Activated CD4-positive, alpha-beta T cell treated with anti-CD3 and anti-CD28 coated beads for 36 hours (primary cell): ENCODE results near the gene KLKB1. TPM values are rescaled to one million over a fixed set of nuclear protein-coding genes. Genes with fewer than 3 reads are reported as not detected.

Experiments
- ATAC-seq: fragments of 200-7000 bp; cut with Tn5 transposase; one replicate; pipeline ENCODE4 v1.10.0; 2021; ENCODE audit warnings: mild to moderate bottlenecking, moderate library complexity
- CTCF ChIA-PET: fragments of 350-600 bp; sonication (Branson Sonifier 250); formaldehyde crosslinking; loops from one replicate; lab custom pipeline; 2021; ENCODE audit warnings: antibody characterized with exemption; lab: Charles Lee
- POLR2A ChIA-PET: fragments of 350-600 bp; sonication (Branson Sonifier 250); formaldehyde crosslinking; loops from one replicate; lab custom pipeline; 2021; ENCODE audit warnings: antibody characterized with exemption, inconsistent platforms; lab: Charles Lee
- DNase-seq: peaks from one replicate; pipeline ENCODE4 v3.0.0-alpha.2; 2020
- H3K27ac Mint-ChIP-seq: one replicate; pipeline ENCODE4 v1.8.0; 2021; ENCODE audit warnings: mixed read lengths
- H3K27me3 Mint-ChIP-seq: one replicate; pipeline ENCODE4 v1.8.0; 2021; ENCODE audit warnings: mixed read lengths
- H3K36me3 Mint-ChIP-seq: one replicate; pipeline ENCODE4 v1.8.0; 2021; ENCODE audit warnings: low read depth, mixed read lengths
- H3K4me1 Mint-ChIP-seq: one replicate; pipeline ENCODE4 v1.8.0; 2021; ENCODE audit warnings: mixed read lengths
- H3K4me3 Mint-ChIP-seq: one replicate; pipeline ENCODE4 v1.8.0; 2021; ENCODE audit warnings: mild to moderate bottlenecking, moderate library complexity, mixed read lengths
- H3K9me3 Mint-ChIP-seq: one replicate; pipeline ENCODE4 v1.8.0; 2021; ENCODE audit warnings: low read depth, mixed read lengths
- intact Hi-C, 2 experiments: fragments of 100-400 bp; cut with DNase I in 1 of 2; cut with micrococcal nuclease in 1 of 2; formaldehyde crosslinking; loops; one replicate each; pipeline versions ENCODE4 v1.14.2 to v1.15.1; 2022 to 2024; cut with DNase I, micrococcal nuclease
- total RNA-seq, 2 experiments: library from RNA; stranded (reverse); gene quantifications; one replicate each; pipeline ENCODE4 v1.2.3, GENCODE V29; 2021

KLKB1 gene
- not detected for total RNA-seq

DNA sequence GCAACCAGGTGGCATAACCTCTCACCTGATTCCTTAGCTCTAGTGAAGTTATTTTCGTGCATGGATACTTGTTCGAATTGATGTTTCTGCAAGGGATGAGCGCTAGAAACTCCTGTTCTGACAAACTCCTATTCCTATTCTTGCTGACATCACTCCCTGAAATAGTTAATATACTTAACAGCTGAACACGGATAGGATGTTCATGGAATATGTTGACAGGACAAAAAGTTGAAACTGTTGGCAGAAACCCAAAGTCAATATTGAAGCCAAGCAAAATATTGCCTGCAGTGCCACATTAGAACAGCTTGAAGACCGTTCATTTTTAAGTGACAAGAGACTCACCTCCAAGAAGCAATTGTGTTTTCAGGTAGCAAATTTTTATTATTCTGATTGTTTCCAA is at the start of gene KLKB1:
Gene KLKB1 (plus strand): TSS at position 287 of the 400 bp plus-strand sequence. CDS start 689 bp downstream, outside the sequence.
- no peak for ATAC-seq
- Mint-ChIP-seq H3K9me3 (peaks cover 19% of the 10 kb centered on the region), H3K4me3 (no peak within 1 kb of the TSS), H3K27me3 (no peaks in the 10 kb centered on the region), H3K27ac (no peak within 1 kb of the TSS), H3K36me3 (peaks cover 25% of the 10 kb centered on the region), H3K4me1 (no peaks in the 10 kb centered on the region)
- intact Hi-C loops = no loop called here
- ChIA-PET CTCF (interaction anchor here (0.8 kb wide), 1 partner anchor 338 kb away, joined by 3 read pairs; no protein-coding TSS in a partner anchor), POLR2A (no interaction called here)
- DNase-seq = no peak

DNA sequence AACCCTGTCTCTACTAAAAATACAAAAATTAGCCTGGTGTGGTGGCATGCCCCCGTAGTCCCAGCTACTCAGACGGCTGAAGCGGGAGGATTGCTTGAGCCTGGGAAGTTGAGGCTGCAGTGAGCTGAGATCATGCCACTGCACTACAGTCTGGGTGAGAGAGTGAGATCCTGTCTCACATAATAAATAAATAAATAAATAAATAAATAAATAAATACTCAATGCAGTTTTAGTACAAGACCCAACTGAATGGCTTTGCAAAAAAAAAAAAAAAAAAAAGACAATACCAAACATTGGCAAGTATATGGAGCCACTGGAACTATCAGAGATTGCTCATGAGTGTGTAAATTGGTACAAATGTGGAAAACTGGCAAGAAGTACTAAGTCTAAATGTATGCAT is 39.2 kb upstream of the KLKB1 start:
- intact Hi-C loops = no loop called here

DNA sequence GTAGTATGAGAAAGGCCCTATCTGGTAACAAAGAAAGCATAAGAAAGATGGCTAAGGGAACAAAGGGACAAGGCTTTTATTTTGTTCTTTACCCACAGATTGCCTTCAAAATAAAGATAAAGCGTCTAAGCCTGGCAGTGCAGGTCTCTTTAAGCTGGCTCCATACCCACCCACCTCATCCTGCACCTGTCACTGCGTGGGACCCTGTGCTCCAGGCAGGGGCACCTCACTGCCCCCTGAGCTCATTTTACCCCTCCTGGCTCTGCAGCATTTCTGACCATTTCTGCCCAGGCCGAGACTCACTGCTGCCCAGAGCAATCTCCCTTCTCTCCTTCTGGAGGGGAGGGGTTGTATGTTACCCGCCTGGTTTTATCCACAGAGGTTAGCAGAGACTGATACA is 37.7 kb upstream of the KLKB1 start:
- peak overlapping the region; percentile 94 for H3K27ac Mint-ChIP-seq
- CTCF ChIA-PET = interaction anchor here (1.1 to 1.7 kb wide), 2 partner anchors 12 kb away, joined by 3 to 5 read pairs; no protein-coding TSS in a partner anchor
- no peak for DNase-seq

More for the DNA sequence above, 39.2 kb upstream of the KLKB1 start:
- Mint-ChIP-seq H3K4me1 (peaks cover 28% of the 10 kb centered on the region), H3K27ac (no peak overlapping the region), H3K9me3 (no peaks in the 10 kb centered on the region), H3K27me3 (peaks cover 7% of the 10 kb centered on the region), H3K36me3 (no peaks in the 10 kb centered on the region), H3K4me3 (no peak overlapping the region)
- POLR2A ChIA-PET = no interaction called here
- CTCF ChIA-PET = interaction anchor here (0.8 kb wide), 1 partner anchor 57 kb away, joined by 4 read pairs; no protein-coding TSS in a partner anchor
- no peak for DNase-seq
- no peak for ATAC-seq

DNA sequence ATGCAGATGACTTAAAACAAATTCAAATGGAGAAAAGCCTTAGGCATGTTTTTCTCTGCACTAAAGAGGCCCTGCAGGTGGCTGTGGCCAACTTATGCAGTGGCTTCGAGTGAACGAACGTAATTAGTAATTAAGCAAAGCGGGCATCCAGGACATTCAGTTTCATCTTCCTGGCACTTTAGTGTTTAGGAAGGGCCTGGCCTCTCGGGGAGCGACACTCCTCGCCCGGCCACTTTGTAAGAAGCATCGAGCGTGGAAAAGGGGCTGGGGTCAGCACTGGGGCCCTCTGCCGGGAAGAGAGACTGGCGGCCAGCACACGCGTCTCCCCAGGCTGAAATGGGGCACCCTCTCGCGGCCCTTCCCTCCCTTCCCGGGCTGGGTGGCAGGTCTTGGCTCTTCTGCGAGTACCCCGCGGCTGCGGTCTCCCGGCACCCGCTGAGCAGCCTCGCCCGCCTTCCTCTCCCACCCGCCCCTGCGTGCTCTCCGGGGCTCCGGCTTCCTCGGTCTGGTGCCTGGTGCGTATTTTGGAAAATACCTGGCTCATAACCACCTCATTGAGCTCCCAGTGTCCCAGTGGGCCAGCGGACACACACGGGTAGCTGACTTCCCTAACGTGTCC is 36.6 kb upstream of the KLKB1 start:
- intact Hi-C loops = loop anchor here (1.0 to 5.0 kb wide), 5 partner anchors 11 to 794 kb away; partner anchors contain the start of genes ANKRD37 (in 1 of the 2), CCDC110 (in 1 of the 2) and UFSP2 (in 1 of the 2)
- peaks cover 7% of the 10 kb centered on the region for H3K36me3 Mint-ChIP-seq
- H3K27me3 Mint-ChIP-seq = no peaks in the 10 kb centered on the region
- H3K4me3 Mint-ChIP-seq = peak overlapping the region; percentile 85
- H3K9me3 Mint-ChIP-seq = no peaks in the 10 kb centered on the region
- H3K27ac Mint-ChIP-seq = peak overlapping the region; percentile 94
- ATAC-seq (peak; percentile 37), DNase-seq (peak; percentile 62)
- peaks cover 34% of the 10 kb centered on the region for H3K4me1 Mint-ChIP-seq
- CTCF ChIA-PET = interaction anchor here (2.9 kb wide), 1 partner anchor 13 kb away, joined by 10 read pairs; no protein-coding TSS in a partner anchor
- POLR2A ChIA-PET = no interaction called here

More for the DNA sequence above, 37.7 kb upstream of the KLKB1 start:
- POLR2A ChIA-PET = no interaction called here
- Mint-ChIP-seq H3K4me1 (peaks cover 34% of the 10 kb centered on the region), H3K9me3 (no peaks in the 10 kb centered on the region), H3K36me3 (no peaks in the 10 kb centered on the region), H3K27me3 (peaks cover 3% of the 10 kb centered on the region), H3K4me3 (peak overlapping the region; percentile 85)
- intact Hi-C loops = loop anchor here (2.0 to 5.0 kb wide), 2 partner anchors 47 to 765 kb away; partner anchors contain the start of gene UFSP2 (in 1 of the 2)
- no peak for ATAC-seq

DNA sequence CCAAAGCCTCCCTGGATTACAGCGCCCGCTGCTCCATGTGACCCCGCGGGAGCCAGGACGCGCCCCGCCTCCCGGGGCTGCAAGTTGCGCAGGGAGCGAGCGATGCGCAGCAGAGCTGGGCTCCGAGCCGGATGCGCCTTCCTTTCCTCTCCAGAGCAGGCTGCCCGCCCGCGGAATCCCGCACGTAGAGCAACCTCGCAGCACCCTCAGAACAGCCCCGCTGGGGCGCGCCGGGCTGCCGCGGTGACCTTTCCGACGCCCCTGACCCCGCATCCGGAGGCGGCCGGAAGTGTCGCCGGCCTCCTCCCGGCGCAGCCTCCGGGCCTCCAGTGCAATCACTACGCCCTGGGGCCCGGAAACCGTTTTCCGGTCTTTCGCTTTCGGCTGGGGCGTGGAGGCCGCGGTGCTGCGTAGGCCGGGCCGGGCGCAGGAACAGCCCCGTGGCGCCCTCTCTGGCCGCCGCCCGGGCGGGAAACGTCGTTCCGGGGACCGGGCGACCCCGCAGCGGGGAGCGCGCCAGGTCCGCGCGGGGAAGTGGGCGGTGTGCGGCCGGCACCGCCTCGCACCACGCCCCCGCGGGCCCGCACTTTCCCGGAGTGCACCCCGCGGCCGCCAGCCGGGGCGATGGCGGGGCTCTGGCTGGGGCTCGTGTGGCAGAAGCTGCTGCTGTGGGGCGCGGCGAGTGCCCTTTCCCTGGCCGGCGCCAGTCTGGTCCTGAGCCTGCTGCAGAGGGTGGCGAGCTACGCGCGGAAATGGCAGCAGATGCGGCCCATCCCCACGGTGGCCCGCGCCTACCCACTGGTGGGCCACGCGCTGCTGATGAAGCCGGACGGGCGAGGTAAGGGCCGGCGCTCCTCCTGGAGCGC is 35.9 kb upstream of the KLKB1 start, which contains the start of gene CYP4V2:
Gene CYP4V2 (plus strand): TSS at position 368 of the 866 bp plus-strand sequence. CDS start 257 bp downstream, at position 625.
- H3K27ac Mint-ChIP-seq = peak within 1 kb of the TSS; percentile 94
- H3K27me3 Mint-ChIP-seq = no peaks in the 10 kb centered on the region
- H3K36me3 Mint-ChIP-seq = peaks cover 13% of the 10 kb centered on the region
- ATAC-seq (peak; percentile 84), DNase-seq (peak; percentile 93)
- H3K4me1 Mint-ChIP-seq = peaks cover 37% of the 10 kb centered on the region
- ChIA-PET POLR2A (interaction anchor here (0.8 to 1.5 kb wide), 2 partner anchors 10 to 13 kb away, joined by 4 to 5 read pairs; no protein-coding TSS in a partner anchor), CTCF (interaction anchor here (0.7 to 2.9 kb wide), 4 partner anchors 12 to 495 kb away, joined by 3 to 10 read pairs (median 3); no protein-coding TSS in a partner anchor)
- H3K9me3 Mint-ChIP-seq = no peaks in the 10 kb centered on the region
- H3K4me3 Mint-ChIP-seq = peak within 1 kb of the TSS; percentile 85
- intact Hi-C loops = loop anchor here (1.0 to 5.0 kb wide), 5 partner anchors 10 to 795 kb away; partner anchors contain the start of genes ANKRD37 (in 1 of the 2), CCDC110 (in 1 of the 2) and UFSP2 (in 1 of the 2)

- POLR2A ChIA-PET = interaction anchor here (1.5 kb wide), 1 partner anchor 10 kb away, joined by 5 read pairs; no protein-coding TSS in a partner anchor
- Mint-ChIP-seq H3K36me3 (peaks cover 13% of the 10 kb centered on the region), H3K4me3 (peak overlapping the region; percentile 78), H3K27me3 (no peaks in the 10 kb centered on the region), H3K27ac (peak overlapping the region; percentile 85), H3K4me1 (peaks cover 37% of the 10 kb centered on the region), H3K9me3 (no peaks in the 10 kb centered on the region)
- CTCF ChIA-PET = interaction anchor here (0.7 to 2.9 kb wide), 5 partner anchors 10 to 495 kb away, joined by 3 to 10 read pairs (median 3); no protein-coding TSS in a partner anchor
- intact Hi-C loops = loop anchor here in 1 of 2 experiments (5.0 kb wide), 1 partner anchor 50 kb away; no protein-coding TSS in a partner anchor
- DNase-seq (peak; percentile 54), ATAC-seq (peak; percentile 13)
Measured at GRCh38 chr4:186192066-186192612, 35.2 kb upstream of the KLKB1 start.

GRCh38 chr4:186193851-186194250 is 33.5 kb upstream of the KLKB1 start:
- H3K36me3 Mint-ChIP-seq = peaks cover 13% of the 10 kb centered on the region
- no peak overlapping the region for H3K27ac Mint-ChIP-seq
- no peaks in the 10 kb centered on the region for H3K9me3 Mint-ChIP-seq
- peaks cover 36% of the 10 kb centered on the region for H3K4me1 Mint-ChIP-seq
- intact Hi-C loops = loop anchor here in 1 of 2 experiments (5.0 kb wide), 1 partner anchor 52 kb away; no protein-coding TSS in a partner anchor
- H3K27me3 Mint-ChIP-seq = no peaks in the 10 kb centered on the region
- no peak overlapping the region for H3K4me3 Mint-ChIP-seq
- ChIA-PET POLR2A (no interaction called here), CTCF (interaction anchor here (0.5 to 1.8 kb wide), 3 partner anchors 8 to 50 kb away, joined by 3 to 4 read pairs (median 3); no protein-coding TSS in a partner anchor)
- DNase-seq = no peak
- ATAC-seq = no peak

- POLR2A ChIA-PET = no interaction called here
- Mint-ChIP-seq H3K36me3 (peaks cover 13% of the 10 kb centered on the region), H3K4me3 (no peak overlapping the region), H3K27me3 (no peaks in the 10 kb centered on the region), H3K4me1 (peaks cover 20% of the 10 kb centered on the region), H3K9me3 (no peaks in the 10 kb centered on the region), H3K27ac (no peak overlapping the region)
- intact Hi-C loops = no loop called here
- CTCF ChIA-PET = no interaction called here
- ATAC-seq (no peak), DNase-seq (no peak)
Measured at GRCh38 chr4:186196063-186196462, 31.2 kb upstream of the KLKB1 start.

DNA sequence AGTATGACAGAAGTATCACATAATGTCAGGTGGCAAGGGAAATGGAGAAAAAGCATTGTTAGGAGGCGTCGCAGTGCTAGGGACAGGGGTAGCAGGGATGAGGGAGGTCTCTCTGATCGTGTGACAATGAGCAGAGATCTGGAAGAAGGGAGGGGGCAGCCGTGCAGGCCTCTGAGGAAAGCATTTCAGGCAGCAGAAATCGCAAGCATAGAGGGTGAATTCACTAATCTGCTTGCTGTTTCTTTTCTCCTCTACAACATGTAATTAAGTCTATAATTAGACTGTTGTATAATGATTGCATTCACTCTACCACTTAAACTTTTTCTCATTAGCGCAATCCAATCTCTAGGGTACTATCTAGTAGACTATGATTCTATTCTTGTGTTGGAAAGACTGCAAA is 26.8 kb upstream of the KLKB1 start:
- Mint-ChIP-seq H3K27me3 (no peaks in the 10 kb centered on the region), H3K27ac (no peak overlapping the region), H3K36me3 (peaks cover 9% of the 10 kb centered on the region), H3K9me3 (no peaks in the 10 kb centered on the region), H3K4me3 (no peak overlapping the region), H3K4me1 (peaks cover 14% of the 10 kb centered on the region)
- CTCF ChIA-PET = no interaction called here
- POLR2A ChIA-PET = no interaction called here
- ATAC-seq (no peak), DNase-seq (no peak)
- intact Hi-C loops = loop anchor here in 1 of 2 experiments (5.0 kb wide), 1 partner anchor 133 kb away; the partner anchor contains the start of gene TLR3

- intact Hi-C loops = loop anchor here (1.0 to 5.0 kb wide), 2 partner anchors 10 to 134 kb away; partner anchors contain the start of genes CYP4V2 (in 1 of the 2) and TLR3 (in 1 of the 2)
- H3K27ac Mint-ChIP-seq = no peak overlapping the region
- DNase-seq = no peak
- CTCF ChIA-PET = interaction anchor here (1.8 kb wide), 2 partner anchors 40 to 133 kb away, joined by 6 to 8 read pairs; no protein-coding TSS in a partner anchor
- ATAC-seq = no peak
- H3K36me3 Mint-ChIP-seq = peaks cover 6% of the 10 kb centered on the region
- no peaks in the 10 kb centered on the region for H3K27me3 Mint-ChIP-seq
- POLR2A ChIA-PET = interaction anchor here (1.7 kb wide), 1 partner anchor 9 kb away, joined by 5 read pairs; the partner anchor contains the start of gene CYP4V2
- no peaks in the 10 kb centered on the region for H3K9me3 Mint-ChIP-seq
- no peak overlapping the region for H3K4me3 Mint-ChIP-seq
- H3K4me1 Mint-ChIP-seq = peaks cover 14% of the 10 kb centered on the region
Measured at GRCh38 chr4:186201010-186201409, 26.3 kb upstream of the KLKB1 start.
